ENCODE data around the gene SERPINA7. TPM values are rescaled to one million over a fixed set of nuclear protein-coding genes. Genes with fewer than 3 reads are reported as not detected.

Gene SERPINA7
- total RNA-seq, 1 experiment from 2014 or later: not detected

DNA sequence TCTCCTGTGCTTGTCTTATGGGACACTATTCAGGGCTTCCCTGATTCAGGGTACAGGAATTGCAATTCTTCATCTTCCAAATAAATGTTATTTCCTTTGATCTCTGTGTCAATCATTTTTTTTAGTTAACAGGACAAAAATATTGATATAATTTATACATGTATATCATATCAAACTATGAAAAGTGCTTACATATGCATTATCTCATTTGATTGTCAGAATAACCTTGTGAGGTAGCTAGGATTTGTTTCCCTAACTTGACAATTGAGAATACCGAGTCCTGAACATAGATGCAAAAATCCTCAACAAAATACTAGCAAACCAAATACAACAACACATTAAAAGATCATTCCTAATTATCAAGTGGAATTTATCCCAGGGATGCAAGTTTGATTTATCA is 11.5 kb upstream of the SERPINA7 start:
- Mint-ChIP-seq H3K9me3 (peaks cover 52 to 82% of the 10 kb centered on the region in 2 experiments), H3K4me3 (no peak overlapping the region), H3K4me1 (peaks cover 3 to 4% of the 10 kb centered on the region in 2 experiments; a peak in 1 of 4 replicates), H3K36me3 (ENCODE audit: insufficient read depth in 1 of 3, low read depth in 3 of 3) (0 out of 7 replicates have a peak, but pooled peaks cover 0 to under 1% (median 0%) of the 10 kb centered on the region in 3 experiments), H3K27me3 (ENCODE audit: low read depth) (peaks cover 2% of the 10 kb centered on the region; the same call in 1 of the 2 replicates), H3K27ac (no peak overlapping the region)
- Histone ChIP-seq H2BK5ac (ENCODE audit: insufficient read length, low read length) (no peak overlapping the region), H3K4me1 (ENCODE audit: insufficient read depth, low read length) (no peaks in the 10 kb centered on the region; the same call in 1 of the 2 replicates), H3K27me3 (ENCODE audit: insufficient read depth, low read length) (no peaks in the 10 kb centered on the region), H2AK5ac (ENCODE audit: insufficient read length, low read length) (no peak overlapping the region), H3K23me2 (ENCODE audit: insufficient read length, low read depth, low read length, poor library complexity, severe bottlenecking) (no peaks in the 10 kb centered on the region), H4K91ac (ENCODE audit: insufficient read length, low read depth, low read length) (no peak overlapping the region), H4K20me1 (ENCODE audit: control insufficient read depth, insufficient read depth, insufficient read length) (no peaks in the 10 kb centered on the region), H3K79me1 (ENCODE audit: insufficient read depth, low read depth, low read length, poor library complexity, severe bottlenecking) (no peaks in the 10 kb centered on the region), H3K4me2 (ENCODE audit: insufficient read depth, insufficient read length, low read length) (no peak overlapping the region), H3K27ac (ENCODE audit: insufficient read length, low read depth, low read length) (no peak overlapping the region), H3K23ac (ENCODE audit: insufficient read length, low read depth, low read length) (no peak overlapping the region), H3K4ac (ENCODE audit: low read depth, low read length) (no peak overlapping the region), H2AFZ (ENCODE audit: low read length) (no peak overlapping the region), H2BK120ac (ENCODE audit: low read depth, low read length, poor library complexity, severe bottlenecking) (no peak overlapping the region), H2BK20ac (ENCODE audit: low read depth, low read length, poor library complexity, severe bottlenecking) (no peak overlapping the region), H3K56ac (ENCODE audit: insufficient read length, low read depth, low read length) (no peak overlapping the region), H3K18ac (ENCODE audit: insufficient read length, low read depth, low read length) (no peak overlapping the region), H3K79me2 (ENCODE audit: insufficient read depth, low read length) (no peaks in the 10 kb centered on the region), H2BK12ac (ENCODE audit: insufficient read length, low read depth, low read length) (no peak overlapping the region), H2BK15ac (ENCODE audit: low read depth, low read length) (no peak overlapping the region), H3K9me3 (ENCODE audit: control insufficient read depth, low read depth, low read length) (no peaks in the 10 kb centered on the region), H3K9ac (ENCODE audit: extremely low read depth, insufficient read length, low read length) (no peak overlapping the region), H3T11ph (ENCODE audit: low read length) (no peak overlapping the region), H4K5ac (ENCODE audit: insufficient read length, low read depth, low read length) (no peak overlapping the region), H3K14ac (ENCODE audit: insufficient read depth, low read length) (no peak overlapping the region), H4K8ac (replicated peaks; ENCODE audit: insufficient read length, low read depth, low read length) (no peak overlapping the region)
- no peak for DNase-seq
- no CpG with 5 or more reads among the region's 1 CpG for WGBS (ENCODE audit: extremely low coverage, insufficient read length, low lambda C conversion rate)
- TF ChIP-seq, protein P1, sequence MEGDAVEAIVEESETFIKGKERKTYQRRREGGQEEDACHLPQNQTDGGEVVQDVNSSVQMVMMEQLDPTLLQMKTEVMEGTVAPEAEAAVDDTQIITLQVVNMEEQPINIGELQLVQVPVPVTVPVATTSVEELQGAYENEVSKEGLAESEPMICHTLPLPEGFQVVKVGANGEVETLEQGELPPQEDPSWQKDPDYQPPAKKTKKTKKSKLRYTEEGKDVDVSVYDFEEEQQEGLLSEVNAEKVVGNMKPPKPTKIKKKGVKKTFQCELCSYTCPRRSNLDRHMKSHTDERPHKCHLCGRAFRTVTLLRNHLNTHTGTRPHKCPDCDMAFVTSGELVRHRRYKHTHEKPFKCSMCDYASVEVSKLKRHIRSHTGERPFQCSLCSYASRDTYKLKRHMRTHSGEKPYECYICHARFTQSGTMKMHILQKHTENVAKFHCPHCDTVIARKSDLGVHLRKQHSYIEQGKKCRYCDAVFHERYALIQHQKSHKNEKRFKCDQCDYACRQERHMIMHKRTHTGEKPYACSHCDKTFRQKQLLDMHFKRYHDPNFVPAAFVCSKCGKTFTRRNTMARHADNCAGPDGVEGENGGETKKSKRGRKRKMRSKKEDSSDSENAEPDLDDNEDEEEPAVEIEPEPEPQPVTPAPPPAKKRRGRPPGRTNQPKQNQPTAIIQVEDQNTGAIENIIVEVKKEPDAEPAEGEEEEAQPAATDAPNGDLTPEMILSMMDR (conservative IDR thresholded peaks at IDR 0.05): no peak

Measured in H9 (cell line).